DND-41 (cell line): ENCODE results near the gene ZBTB34.

Source experiments
- ATAC-seq: fragments of 200-7000 bp; cut with Tn5 transposase; 3 replicates; pipeline ENCODE4 v1.9.1; 2021; ENCODE audit warnings: low read depth; ENCODE audit not compliant: insufficient read depth
- DNase-seq: peaks from one replicate; pipeline ENCODE4 v3.0.0-alpha.2; 2020
- H2AFZ ChIP-seq: 2 replicates; pipeline ENCODE4 v1.6.0; 2012; ENCODE audit warnings: low read depth, low read length
- H3K27ac ChIP-seq: 2 replicates; pipeline ENCODE4 v1.5.1; 2012; ENCODE audit warnings: low read length, inconsistent platforms
- H3K27me3 ChIP-seq: fragments of 200-600 bp; sonication (generic); 2 replicates; pipeline ENCODE4 v1.6.0; 2012; ENCODE audit warnings: low read length, mild to moderate bottlenecking, inconsistent platforms; ENCODE audit not compliant: insufficient read depth, poor library complexity
- H3K36me3 ChIP-seq: 2 replicates; pipeline ENCODE4 v1.5.1; 2012; ENCODE audit warnings: low read length, inconsistent platforms; ENCODE audit not compliant: insufficient read depth
- H3K4me1 ChIP-seq: 2 replicates; pipeline ENCODE4 v1.5.1; 2012; ENCODE audit warnings: mild to moderate bottlenecking, low read length; ENCODE audit not compliant: insufficient read depth
- H3K4me2 ChIP-seq: 2 replicates; pipeline ENCODE4 v1.6.0; 2012; ENCODE audit warnings: mild to moderate bottlenecking, moderate library complexity, low read length, inconsistent platforms; ENCODE audit not compliant: insufficient read depth
- H3K4me3 ChIP-seq, 2 experiments: fragments of 200-600 bp in 1 of 2; shearing (Covaris generic) in 1 of 2; 2 replicates each; pipeline ENCODE4 v1.5.1; 2012 to 2016; ENCODE audit warnings: inconsistent platforms in 2 of 2, low read length in 2 of 2, mild to moderate bottlenecking in 2 of 2, low read depth in 1 of 2, moderate library complexity in 1 of 2
- H3K79me2 ChIP-seq: 2 replicates; pipeline ENCODE4 v1.6.0; 2012; ENCODE audit warnings: low read length, inconsistent platforms; ENCODE audit not compliant: insufficient read depth
- H3K9ac ChIP-seq: 2 replicates; pipeline ENCODE4 v1.6.0; 2012; ENCODE audit warnings: low read depth, mild to moderate bottlenecking, inconsistent platforms, low read length, moderate library complexity
- H3K9me3 ChIP-seq: 2 replicates; pipeline ENCODE4 v1.5.1; 2012; ENCODE audit warnings: low read length, moderate library complexity, mild to moderate bottlenecking, inconsistent platforms; ENCODE audit not compliant: insufficient read depth, severe bottlenecking
- H4K20me1 ChIP-seq: 2 replicates; pipeline ENCODE4 v1.6.0; 2012; ENCODE audit warnings: low read length; ENCODE audit not compliant: insufficient read depth
- CTCF ChIP-seq: IDR thresholded peaks from 2 replicates; pipeline ENCODE4 v1.5.1; 2012; ENCODE audit warnings: borderline replicate concordance, low read length, moderate library complexity, mild to moderate bottlenecking; ENCODE audit not compliant: poor library complexity, severe bottlenecking; ENCODE audit errors: extremely low read depth
- EZH2 ChIP-seq: IDR thresholded peaks from 3 replicates; pipeline ENCODE4 v1.6.1; 2012; ENCODE audit warnings: borderline replicate concordance, low read depth, mild to moderate bottlenecking, moderate library complexity, low read length, inconsistent platforms; ENCODE audit not compliant: severe bottlenecking

ZBTB34 gene

GRCh38 chr9:126838055-126838811 lies 22.2 kb upstream of the ZBTB34 start:
- ATAC-seq, result no peak
- H3K36me3 ChIP-seq, result peaks cover 27% of the 10 kb centered on the region
- H3K9ac ChIP-seq, result no peak overlapping the region
- H3K27ac ChIP-seq, result no peak overlapping the region
- no peaks in the 10 kb centered on the region for H3K9me3 ChIP-seq
- H3K4me1 ChIP-seq, result no peaks in the 10 kb centered on the region
- H2AFZ ChIP-seq, result no peak overlapping the region
- no peak overlapping the region for H3K4me3 ChIP-seq
- peaks cover 25% of the 10 kb centered on the region for H4K20me1 ChIP-seq
- H3K4me2 ChIP-seq, result no peak overlapping the region
- H3K79me2 ChIP-seq, result peaks cover 12% of the 10 kb centered on the region
- DNase-seq, result no peak
- no peaks in the 10 kb centered on the region for H3K27me3 ChIP-seq
- TF ChIP-seq EZH2 (no peak), CTCF (no peak)

GRCh38 chr9:126838895-126839294 lies 21.5 kb upstream of the ZBTB34 start:
- Histone ChIP-seq H3K9me3 (no peaks in the 10 kb centered on the region), H3K4me2 (no peak overlapping the region), H3K4me1 (no peaks in the 10 kb centered on the region), H3K27ac (no peak overlapping the region), H3K4me3 (no peak overlapping the region), H4K20me1 (peaks cover 25% of the 10 kb centered on the region), H3K27me3 (no peaks in the 10 kb centered on the region), H2AFZ (no peak overlapping the region), H3K79me2 (peaks cover 12% of the 10 kb centered on the region), H3K9ac (no peak overlapping the region), H3K36me3 (peaks cover 21% of the 10 kb centered on the region)
- DNase-seq (no peak), ATAC-seq (no peak)
- TF ChIP-seq CTCF, result no peak
- TF ChIP-seq EZH2, result no peak

GRCh38 chr9:126839301-126839700 lies 21.1 kb upstream of the ZBTB34 start:
- ATAC-seq, result no peak

More at GRCh38 chr9:126839301-126839700, 21.1 kb upstream of the ZBTB34 start:
- H3K36me3 ChIP-seq, result peaks cover 21% of the 10 kb centered on the region
- no peak overlapping the region for H3K9ac ChIP-seq
- H3K27me3 ChIP-seq, result no peaks in the 10 kb centered on the region
- H3K4me2 ChIP-seq, result no peak overlapping the region
- H3K79me2 ChIP-seq, result peaks cover 12% of the 10 kb centered on the region
- no peak for DNase-seq
- H2AFZ ChIP-seq, result no peak overlapping the region
- no peaks in the 10 kb centered on the region for H3K4me1 ChIP-seq
- H3K4me3 ChIP-seq, result no peak overlapping the region
- TF ChIP-seq CTCF (no peak), EZH2 (no peak)
- no peak overlapping the region for H3K27ac ChIP-seq
- H3K9me3 ChIP-seq, result no peaks in the 10 kb centered on the region
- H4K20me1 ChIP-seq, result peaks cover 25% of the 10 kb centered on the region
